GM23248 (cell line): ENCODE measurements around the gene LCA5L.

Source experiments
- EZH2 ChIP-seq: fragments of 200-600 bp; sonication (generic); IDR thresholded peaks from 2 replicates; pipeline ENCODE4 v1.6.1; 2018; ENCODE audit warnings: antibody characterized with exemption, mild to moderate bottlenecking; ENCODE audit not compliant: insufficient read depth, poor library complexity, severe bottlenecking
- EZH2phosphoT487 ChIP-seq: fragments of 200-600 bp; sonication (generic); IDR thresholded peaks from 2 replicates; pipeline ENCODE4 v1.6.1; 2018; ENCODE audit warnings: antibody characterized with exemption, moderate library complexity, mild to moderate bottlenecking, low read depth; ENCODE audit not compliant: insufficient read depth

- TF ChIP-seq EZH2phosphoT487 = no peak
- TF ChIP-seq EZH2 = no peak
These were observed 27.2 kb upstream of the LCA5L start for GRCh38 chr21:39472786-39473185.
